ENCODE data around the gene MATCAP1. TPM values are rescaled to one million over a fixed set of nuclear protein-coding genes. Genes with fewer than 3 reads are reported as not detected.

The MATCAP1 gene
- total RNA-seq, 1 donor from 2014 or later, result 2.6 TPM

DNA sequence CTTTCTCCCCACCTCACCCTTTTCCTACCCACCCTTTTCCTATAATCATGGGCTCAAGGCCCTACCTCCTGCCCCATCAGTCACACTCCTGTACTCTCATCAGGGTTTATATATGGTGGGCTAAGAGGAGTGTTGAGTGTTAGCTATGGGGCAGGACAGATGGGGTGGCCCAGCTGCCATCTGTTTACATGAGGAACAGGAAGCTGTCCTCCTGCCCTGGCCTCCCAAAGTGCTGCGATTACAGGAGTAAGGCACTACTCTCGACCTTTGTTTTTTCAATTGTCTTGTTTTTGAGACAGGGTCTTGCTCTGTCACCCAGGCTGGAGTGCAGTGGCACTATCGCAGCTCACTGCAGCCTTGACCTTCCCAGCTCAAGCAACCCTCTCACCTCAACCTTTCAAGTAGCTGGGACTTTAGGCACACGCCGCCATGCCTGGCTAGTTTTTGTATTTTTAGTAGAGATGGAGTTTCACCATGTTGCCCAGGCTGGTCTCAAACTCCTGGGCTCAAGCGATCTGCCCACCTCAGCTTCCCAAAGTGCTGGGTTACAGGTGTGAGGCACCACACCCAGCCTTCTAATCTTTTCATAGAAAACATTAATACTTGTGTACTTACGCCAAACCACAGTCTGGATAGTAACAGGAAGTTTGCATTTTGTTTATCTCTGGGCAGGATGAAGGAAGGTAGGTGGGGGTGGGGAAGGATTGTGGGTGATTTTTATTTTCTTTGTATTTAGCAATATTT, 25.7 kb downstream of the MATCAP1 start:
- DNase-seq (ENCODE audit: low spot score), result no peak

DNA sequence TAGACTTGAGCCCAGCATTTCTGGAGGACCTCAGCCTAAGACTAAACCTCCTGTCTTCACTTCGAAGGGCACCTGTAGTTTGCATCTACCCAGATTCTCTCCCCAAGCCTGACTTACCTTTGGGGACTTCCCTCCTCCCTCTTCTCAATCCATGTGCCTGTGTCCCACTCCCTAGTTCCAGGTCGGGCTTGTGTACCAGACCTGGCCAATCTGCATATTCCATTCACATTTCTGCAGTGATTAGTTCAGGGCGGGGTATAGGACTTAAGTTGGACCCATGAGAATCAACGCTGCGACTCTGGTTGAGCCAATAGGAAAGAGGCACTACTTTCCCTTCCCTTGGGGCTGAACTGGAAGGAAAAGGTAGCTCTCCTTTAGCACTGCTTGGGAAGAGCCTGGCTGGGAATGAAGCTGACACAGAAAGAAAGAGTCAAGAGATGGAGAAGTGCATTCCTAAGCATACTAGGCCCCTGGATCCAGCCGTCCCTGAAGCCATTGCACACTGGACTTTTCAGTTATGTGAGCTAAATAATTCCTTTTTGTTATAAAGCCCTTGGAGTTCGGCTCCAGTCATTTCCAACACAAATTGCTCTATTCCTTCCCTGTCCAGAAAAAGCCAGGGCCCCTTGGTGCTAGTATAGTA, 26.5 kb downstream of the MATCAP1 start:
- DNase-seq (ENCODE audit: low spot score), result no peak

DNA sequence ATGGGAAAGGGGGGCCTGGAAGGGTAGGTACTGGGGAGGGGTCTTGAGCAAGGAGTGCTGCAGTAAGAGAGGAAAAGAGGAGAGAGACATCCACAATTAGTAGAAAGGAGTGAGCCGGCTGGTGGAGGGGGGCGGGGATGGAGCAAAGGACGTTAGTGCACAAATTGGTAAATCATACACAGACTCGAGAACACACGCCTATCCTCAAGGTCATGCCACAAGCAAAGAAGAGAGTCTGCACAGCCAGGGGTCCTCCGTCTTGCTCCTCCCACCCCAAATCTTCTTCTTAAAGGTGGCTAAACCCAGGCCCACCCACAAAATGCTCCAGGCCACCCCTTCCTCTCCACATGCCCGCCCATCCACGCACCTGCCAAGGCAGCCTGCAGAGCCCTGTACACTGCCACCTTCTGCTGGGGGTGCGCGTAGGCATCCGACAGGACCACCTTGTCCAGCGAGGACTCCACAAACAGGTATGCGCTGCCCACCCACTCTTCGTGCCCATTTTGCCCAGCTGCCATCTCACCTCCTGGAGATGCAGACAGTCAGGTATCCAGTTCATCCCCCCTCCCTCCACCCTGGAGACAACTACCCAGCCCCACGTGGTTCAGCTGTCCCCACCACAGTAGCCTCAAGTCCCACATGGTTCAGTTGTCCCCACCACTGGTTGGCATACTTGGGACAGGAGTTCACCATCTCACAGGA, 27.5 kb downstream of the MATCAP1 start:
- no peak for DNase-seq (ENCODE audit: low spot score)

DNA sequence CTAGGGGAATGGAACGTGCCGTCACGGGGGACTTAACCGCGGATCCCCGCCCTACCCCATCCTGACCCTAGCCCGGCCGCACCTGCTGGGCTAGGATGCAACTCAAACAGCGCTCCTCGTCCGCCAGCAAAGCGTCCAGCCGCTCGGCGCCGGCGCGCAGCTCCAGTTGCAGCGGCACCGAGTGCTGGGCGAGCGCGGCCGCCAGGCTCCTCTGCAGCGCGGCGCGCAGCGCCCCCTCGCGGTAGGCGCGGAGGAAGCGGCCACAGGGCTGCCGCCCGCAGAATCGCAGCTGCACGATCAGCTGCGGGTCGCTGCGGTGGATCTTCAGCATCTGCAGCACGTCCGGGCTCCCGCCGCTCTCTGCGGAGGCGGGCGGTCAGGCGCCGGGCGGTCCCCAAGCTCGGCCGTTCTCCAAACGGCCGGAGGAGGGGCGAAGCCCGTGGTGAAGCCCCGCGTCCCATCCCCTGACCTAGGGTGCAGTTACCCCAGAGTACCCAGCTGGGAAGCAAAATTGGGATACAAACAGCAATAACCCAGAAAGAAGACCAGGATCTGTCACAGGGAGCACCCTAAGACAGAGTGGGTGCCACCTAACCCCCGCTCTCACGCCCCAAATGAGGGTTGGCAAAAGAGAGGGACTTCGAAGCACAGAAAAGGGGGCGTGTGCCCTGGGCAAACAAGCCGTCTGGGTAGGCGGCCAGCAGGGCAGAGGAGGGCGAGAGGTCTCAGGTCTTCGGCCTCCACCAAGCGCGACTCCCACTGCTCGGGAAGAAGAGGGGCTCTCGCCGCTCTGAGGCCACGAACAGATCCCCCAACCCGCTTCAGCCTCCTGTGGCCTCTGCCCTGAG, 28.2 kb downstream of the MATCAP1 start:
- DNase-seq (ENCODE audit: low spot score), result peak; percentile 67

DNA sequence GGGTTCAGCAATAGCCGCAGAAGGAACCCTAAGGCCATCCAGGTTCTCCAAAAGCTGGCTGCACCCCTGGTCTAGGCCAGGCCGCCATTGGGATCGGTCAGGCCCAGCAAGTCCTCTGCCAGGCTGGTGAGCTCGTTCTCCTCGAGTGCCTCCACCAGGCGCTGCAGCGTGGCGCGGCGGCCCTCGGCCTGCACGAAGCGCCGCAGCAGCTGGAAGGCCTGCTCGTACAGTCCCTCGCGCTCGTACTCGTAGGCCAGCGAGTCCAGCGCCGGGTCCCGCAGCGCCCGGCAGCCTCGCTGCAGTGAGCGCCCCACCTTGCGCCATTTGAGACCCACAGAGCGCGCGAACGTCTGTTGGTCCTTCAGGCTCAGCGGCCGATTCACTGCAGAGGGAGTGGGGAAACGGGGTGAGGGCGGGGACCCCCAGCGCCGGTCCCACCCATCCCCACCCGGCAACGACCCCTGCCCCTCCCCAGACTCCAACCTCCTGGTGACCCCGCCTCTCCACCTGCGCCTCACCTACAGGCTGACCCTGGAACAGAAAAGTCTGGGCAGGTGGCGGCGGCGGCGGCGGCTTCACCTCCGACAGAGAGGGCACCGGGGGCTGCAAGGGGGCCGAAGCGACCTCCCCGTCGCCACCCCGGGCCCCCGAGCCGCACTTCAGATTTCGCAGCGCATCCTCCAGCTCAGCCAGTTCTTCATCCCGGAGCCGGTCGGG, 29.0 kb downstream of the MATCAP1 start:
- no peak for DNase-seq (ENCODE audit: low spot score)

DNA sequence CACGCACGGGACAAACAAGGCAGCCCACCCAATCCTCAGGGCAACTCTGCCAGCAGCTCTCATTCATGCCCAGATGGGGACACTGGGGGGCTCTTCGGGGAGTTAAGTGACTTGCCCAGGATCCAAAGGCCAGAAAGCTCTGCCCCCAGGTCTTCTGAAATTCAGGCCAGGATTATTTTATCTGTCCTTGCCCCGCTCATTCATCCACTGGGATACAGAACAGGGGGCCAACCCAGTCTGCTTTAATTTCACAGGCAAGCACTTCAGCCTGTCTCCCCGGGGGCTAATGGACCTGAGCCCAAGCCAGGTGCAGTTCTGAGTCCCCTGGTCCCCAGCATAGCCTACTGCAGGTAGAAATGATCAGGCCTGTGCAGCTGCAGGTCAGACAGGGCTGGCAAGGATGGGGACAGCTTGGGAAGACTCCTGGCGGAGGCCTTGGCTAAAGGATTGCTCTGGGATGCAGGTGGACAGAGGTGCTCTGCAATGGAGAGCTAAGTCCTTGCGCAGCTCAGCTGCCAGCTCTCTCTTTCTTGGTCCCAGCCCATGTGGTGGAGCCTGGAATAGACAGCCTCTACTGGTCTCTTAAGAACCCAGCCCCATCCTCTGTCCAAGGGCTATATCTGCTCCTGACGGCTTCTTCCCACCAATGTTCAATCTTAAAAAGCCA, 32.2 kb downstream of the MATCAP1 start:
- DNase-seq (ENCODE audit: low spot score), result no peak

DNA sequence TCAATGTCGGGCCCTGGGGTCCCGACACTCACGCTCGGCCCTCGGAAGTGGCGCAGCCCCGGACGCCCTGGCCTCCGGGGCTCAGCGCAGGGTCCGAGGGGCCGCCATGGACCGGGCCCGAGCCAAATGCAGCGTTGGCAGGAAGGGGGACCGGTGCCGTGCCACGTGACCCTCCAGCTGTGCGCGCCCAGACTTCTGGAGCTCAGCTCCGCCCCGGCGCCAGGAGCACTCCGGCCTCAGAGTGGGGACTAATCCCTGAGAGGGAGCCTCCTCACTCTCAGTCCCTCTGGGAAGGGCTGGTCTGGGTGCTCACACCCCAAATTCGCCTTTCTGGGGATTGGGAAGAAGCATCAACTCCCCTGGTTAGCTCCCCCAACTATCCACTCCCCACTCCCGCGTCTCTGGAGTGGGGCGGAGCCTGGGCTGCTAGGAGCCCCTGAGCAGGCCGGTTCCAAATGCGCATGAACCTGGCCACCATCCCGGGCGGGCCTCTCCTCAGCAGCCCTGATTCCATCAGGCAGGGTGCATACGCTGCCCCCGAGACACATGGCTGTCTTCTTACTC, 32.8 kb downstream of the MATCAP1 start, which contains the start of gene B3GNT9:
Gene B3GNT9, minus strand, starts transcription at position 166 of the 564 bp plus-strand sequence. CDS start 513 bp downstream, outside the sequence.
- DNase-seq (ENCODE audit: low spot score), result peak; percentile 95

DNA sequence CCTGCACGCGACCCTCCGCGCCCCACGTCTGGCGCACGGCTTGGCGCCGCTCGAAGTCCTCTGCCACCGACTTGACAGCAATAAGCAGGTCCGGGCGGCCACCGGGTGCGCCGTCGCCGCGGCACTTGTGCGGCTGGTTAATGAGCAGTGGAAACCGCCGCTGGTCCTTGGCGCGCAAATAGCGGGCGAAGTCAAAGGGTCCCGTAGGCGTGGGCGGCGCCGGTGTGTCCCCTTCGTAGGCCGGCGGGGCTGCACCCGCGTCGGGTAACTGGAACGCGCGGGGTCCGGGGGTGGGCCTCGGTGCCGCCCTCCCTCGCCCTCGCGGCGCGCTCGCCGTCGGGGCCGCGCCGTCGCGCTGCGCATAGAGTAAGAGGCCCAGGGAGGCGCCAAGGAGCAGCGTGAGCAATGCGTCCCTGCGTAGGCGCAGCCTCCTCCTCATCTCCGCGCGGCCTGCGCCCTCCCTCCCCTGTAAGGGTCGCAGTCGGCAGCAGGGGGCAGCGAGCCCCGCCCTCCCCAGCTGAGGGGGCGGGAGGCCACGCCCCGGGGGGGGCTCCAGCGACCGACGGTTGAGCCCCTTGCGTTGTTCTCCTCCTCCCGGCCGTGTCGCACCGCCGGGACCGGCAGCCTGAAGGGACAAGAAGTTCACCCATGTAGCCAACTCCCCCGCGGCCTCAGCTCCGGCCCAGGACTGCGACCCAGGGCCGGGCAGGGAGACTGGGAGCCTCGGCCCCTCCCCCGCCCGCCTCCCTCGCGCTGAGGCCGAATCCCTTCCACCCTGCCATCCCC, 33.5 kb downstream of the MATCAP1 start:
- peak; percentile 88 for DNase-seq (ENCODE audit: low spot score)

DNA sequence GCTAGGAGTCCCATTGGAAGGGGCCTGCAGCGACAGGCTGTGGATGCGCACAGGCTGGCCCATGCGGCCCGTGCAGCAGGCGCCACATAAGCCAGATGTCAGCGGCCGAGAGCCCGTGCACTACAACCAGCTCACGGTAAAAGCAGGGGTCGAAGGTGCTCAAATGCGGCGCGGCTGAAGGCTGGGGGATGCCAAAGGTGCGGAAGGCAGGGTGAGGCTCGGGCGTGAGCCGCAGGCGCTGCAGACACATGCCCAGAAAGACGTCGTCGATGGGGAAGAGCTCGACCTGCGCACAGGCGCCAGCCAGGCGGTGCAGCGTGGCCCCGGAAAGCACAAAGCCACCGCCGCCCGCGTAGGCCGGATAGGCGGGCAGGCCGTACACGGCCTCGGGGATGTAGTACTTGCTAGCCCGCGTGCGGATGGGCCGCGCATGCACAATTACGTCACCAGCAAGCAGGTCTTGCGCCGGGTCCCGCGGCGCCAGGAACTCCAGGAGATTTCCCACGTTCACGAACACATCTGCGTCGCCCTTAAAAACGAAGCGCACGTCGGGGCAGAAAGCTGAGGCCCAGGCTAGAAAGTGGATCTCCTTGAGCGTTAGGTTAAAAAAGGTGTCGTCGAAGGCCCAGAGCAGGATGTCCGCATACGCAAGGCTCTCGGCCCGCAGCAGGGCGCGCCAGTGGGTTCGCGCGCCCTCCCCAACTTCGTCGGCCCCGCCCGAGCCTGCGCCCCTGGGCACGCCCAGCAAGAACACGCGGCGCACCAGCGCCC, 34.3 kb downstream of the MATCAP1 start:
- DNase-seq (ENCODE audit: low spot score), result no peak

DNA sequence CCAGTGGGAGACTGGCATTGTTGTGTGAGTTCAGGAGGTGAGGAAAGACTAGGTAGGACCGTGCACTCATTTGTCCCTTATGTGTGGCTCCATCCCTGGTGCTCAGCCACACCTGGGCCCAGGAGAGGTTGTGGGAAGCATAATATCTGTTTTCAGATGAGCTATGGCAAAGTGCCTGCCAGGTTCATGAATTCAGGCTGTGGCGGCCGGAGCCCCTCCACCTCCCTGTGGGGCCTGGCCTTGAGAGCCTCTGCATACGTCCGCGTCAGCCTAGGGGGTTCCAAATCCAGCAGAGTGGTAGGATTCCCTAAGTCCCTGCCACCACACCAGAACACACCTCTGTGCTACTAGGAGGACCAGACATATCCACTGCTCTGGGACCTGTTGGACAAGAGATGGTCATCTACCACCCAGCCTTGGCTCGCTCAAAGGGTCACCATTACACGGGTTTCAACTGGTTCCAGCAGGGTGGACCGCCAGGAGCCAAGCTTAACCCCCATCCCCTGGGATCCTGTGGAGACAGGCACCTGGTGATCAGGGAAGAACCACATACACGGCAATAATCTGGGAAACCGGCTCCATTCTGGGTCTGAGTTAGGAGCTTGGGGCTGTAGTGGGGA, 35.0 kb downstream of the MATCAP1 start:
- DNase-seq (ENCODE audit: low spot score), result no peak

DNA sequence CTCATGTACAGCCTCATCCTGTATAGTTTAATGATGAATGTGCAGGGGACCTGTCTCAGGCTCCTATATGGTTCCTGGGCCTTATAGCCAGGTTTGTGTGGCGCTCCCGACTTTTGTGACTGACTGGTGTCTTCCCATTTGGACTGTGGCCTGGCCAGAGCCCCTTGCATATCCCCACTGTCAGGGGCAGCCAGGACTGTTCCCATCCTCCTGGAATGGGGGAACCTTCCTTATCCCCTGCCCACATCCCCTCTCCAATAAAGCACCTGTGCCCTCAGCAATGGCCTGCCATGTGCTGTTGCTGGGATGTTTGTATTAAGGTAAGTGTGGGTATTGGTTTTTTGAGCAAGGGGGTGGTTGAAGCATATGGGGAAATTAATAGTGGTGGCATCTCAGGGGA, 35.5 kb downstream of the MATCAP1 start:
- DNase-seq (ENCODE audit: low spot score), result no peak

DNA sequence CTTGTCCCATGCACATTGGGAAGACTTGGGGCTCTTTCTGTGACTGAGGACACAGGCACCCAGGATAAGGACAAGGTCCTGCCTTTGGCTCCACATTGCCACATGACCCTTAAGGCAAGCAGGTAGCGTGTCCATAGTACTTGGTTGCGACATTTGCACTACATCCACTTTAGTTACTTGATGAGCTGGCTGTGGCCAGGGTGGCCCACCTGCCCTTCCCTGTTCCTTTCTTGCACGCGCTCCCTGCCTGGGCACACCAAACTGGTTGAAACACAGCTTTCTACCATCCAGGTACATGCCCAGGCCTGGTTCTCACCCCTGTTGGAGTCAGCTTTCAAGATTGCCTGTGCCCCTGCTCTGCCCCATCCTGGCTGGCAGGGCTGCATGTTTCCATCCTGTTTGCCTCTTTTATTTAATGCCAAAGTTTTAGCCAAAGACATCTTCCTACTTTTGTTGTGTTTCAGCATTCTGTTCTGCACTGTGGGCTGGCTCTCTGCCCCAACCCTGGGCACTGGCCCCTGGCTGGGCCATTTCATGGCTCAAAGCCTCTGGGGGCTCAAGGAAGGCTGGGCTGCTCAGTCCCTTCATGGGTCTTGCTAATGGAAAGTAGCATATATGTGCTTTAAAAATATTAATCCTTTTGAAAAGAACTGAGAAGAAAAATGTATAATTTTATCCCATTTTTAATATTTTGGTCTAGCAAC, 36.2 kb downstream of the MATCAP1 start:
- no peak for DNase-seq (ENCODE audit: low spot score)

DNA sequence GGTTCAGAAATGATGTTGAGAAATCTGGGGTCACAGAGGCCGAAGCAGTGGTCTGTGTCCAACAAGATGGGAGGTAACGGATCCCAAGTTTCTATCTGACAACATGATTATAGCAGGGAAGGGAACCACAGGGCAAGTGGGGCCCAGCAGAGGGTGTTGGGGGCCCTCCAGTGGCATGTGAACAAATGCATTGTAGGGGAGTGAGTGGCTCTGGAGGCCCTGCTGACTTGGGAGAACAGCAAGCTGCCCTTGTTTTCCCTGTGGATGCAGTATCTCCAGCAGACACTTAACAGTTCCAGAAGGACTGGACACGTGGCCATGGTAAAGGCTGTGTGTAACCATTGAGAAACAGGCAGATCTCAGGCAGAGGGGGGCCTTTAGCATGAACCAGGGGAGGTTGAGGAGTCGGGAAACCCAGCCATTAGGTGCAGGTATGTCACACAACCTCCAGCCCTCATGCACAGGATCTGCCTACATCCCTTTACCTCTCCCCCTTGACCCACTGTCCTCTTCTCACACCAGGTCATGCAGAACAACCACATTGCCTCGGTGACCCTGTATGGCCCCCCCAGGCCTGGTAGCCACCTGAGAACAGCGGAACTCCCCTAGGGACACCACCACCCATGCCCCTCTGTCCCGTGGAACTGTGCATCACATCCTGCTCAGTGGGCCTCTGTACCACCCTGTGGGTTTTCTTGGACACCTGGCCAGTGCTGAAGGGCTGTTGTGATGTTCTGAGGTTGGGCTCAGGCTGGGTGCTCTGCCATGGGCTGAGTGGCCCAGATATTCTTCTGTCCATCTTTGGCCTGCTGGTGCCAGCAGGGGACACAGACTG, 37.0 kb downstream of the MATCAP1 start:
- no peak for DNase-seq (ENCODE audit: low spot score)

DNA sequence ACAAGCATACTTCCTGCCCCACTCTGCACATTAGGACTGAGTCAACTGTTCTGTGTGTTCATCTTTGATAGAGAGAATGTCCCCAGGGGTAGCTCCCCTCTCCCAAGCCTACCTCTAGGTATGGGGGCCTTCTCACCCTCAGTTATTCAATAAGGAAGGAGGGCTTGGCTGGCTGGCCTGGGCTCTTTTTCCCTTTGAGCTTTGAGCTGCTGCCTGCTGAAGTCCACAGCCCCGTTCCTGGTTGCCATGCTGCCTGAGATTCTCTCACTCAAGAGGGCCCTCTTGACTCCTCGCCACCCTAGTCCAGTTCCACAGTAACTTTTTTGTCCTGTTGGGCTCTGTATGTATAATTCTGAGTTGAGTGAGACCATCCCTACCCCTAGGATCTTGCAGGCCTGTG, 38.0 kb downstream of the MATCAP1 start:
- DNase-seq (ENCODE audit: low spot score), result no peak

DNA sequence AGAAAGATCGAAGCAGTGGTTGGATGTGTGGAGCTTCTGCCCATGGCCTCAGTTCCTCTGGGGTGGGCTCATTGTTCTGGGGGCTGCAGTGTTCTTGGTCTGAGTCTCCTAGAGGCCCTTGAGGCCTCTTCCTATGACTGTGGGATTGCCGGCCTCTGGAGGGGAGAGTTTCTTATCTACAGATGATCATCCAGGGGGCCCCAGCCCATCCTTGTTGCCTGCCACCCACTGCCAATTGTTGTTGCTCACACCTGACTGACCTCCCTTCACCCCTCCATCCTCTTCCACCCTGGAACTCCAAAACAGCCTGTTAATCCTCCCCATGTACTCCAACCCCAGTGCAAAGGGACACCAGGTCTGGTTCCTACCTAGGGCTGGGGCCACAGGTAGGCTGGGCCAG, 38.8 kb downstream of the MATCAP1 start:
- DNase-seq (ENCODE audit: low spot score), result no peak

DNA sequence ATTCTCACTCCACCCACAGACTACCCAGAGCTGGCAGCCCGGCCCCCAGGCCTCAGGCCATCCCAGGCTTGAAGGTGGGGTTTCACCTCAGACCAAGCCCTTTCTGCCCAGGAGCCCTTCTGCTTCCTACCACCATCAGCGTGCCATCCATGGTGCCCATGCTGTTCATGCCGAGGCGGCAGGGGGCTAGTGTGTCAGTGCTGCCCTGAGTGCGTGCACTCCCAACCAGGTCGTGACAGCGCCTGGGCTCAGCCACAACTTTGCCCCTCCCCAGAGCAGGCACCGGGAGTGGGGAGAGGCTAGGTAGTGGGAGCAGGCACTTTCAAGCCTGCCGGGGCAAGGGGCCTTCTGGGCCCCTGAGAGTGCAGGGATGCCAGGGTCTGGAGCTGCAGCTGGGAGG, 41.4 kb downstream of the MATCAP1 start:
- no peak for DNase-seq (ENCODE audit: low spot score)

DNA sequence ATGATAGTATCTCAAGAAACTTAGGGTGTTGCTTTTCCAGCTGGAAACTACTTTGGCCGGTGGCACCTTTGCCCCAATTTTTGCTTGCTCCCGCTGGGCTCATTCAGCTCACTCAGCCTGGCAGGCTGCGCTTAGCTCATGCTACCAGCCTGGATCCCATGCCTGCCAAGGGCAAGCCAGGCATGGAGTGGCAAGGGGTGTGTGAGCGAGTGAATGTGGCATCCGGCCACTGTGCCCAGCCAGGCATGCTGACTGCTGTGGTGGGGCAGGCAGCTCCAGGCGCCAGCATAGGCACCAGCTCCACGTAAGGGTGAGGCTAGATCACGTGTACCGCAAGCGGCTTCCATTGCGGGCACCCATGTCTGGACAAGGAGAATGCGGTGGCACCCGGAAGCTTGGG, 42.4 kb downstream of the MATCAP1 start:
- no peak for DNase-seq (ENCODE audit: low spot score)
